ENCODE results near the gene GIMAP8.
"Not testable (repeated sequence)": the region's sequence is repeated elsewhere in the genome, so short reads cannot be mapped to it uniquely, and the experiment has no call there.

The GIMAP8 gene

DNA sequence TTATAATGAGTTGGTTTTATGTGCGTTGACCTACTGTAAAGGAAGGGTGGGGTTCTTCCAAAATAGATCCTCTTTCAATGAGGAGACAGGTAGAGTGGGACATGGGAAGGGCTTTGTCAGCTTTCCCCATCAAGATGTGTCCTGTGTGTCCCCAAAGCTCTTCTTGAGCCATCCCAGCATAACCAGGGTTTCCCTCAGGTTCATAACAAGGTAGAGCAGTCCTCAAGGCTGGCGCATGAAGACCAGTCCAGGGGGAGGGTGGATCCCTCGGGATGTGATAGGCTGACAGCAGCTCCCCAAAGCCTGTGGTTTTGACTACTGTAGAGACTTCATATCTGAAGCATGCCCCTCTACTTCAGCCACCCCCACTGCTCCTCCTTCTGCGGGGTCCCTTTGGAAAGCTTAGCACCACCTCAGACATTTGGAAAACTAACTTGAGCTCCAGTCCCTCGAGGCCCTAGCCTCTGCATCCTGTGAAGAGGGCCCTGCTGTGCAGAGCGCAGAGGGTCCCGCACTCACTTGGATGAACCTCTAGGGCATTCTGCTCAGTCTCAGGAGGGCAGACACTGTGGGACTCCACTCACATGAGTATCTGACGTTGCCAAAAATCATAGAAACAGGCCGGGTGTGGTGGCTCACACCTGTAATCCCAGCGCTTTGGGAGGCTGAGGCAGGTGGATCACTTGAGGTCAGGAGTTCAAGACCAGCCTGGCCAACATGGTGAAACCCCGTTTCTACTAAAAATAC, 1.1 kb upstream of the GIMAP8 start:
- no peaks in the 10 kb centered on the region for H3K9me3 ChIP-seq (ENCODE audit: low read depth, low read length)
- H3K27ac ChIP-seq, result no peak overlapping the region
- DNase-seq (ENCODE audit: low read depth, low spot score), result no peak
- no peak overlapping the region for H3K9ac ChIP-seq (ENCODE audit: insufficient read length)
- no peaks in the 10 kb centered on the region for H3K36me3 ChIP-seq (ENCODE audit: insufficient read depth, low read length)
- H3K4me3 ChIP-seq, result no peak overlapping the region
- no peak for TF ChIP-seq FOXP2 (optimal IDR thresholded peaks at IDR 0.05; ENCODE audit: control extremely low read depth, extremely low read length, insufficient read depth)
- TF ChIP-seq POLR2AphosphoS5 (IDR thresholded peaks at IDR 0.05; ENCODE audit: borderline replicate concordance, low read depth, low read length), result no peak
- TF ChIP-seq EZH2 (IDR thresholded peaks at IDR 0.05), result no peak

DNA sequence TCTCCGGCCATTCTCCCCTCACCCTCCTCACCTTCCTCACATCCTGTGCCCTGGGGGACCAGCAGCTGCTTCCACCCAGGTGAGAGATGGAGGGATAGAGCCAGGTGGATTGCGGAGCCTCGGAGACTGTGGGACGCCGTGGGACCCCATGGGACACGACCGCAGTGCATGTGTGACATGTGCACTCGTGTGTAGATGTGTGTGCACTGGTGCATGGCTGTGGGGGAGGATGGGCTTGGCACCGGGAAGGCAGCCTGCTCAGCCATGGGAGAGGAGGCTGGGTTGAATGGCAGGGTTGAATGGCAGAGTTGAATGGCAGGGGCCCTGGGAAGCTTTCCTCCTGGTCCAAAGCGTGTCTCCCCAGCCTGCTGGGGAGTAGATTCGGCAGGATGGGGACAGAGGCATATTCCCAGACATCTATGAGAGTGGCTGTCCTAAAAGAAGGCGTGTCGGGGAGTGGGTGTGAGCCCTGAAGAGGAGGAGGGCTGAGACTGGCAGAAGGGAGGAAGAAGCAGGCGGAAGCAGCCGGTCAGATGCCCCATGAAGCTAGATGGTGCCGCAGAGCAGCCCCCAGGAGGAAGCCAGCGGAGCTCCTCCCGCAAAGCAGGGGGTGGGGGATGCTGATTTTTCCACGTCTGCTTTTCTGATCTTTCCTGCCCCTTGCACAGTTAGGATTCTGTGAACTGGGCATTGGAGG, 815 bp downstream of the GIMAP8 start:
- no peak for DNase-seq (ENCODE audit: low read depth, low spot score)
- no peaks in the 10 kb centered on the region for H3K9me3 ChIP-seq (ENCODE audit: low read depth, low read length)
- H3K4me3 ChIP-seq, result no peak overlapping the region
- no peaks in the 10 kb centered on the region for H3K36me3 ChIP-seq (ENCODE audit: insufficient read depth, low read length)
- TF ChIP-seq POLR2AphosphoS5 (IDR thresholded peaks at IDR 0.05; ENCODE audit: borderline replicate concordance, low read depth, low read length), result no peak
- TF ChIP-seq EZH2 (IDR thresholded peaks at IDR 0.05), result no peak
- no peak for TF ChIP-seq FOXP2 (optimal IDR thresholded peaks at IDR 0.05; ENCODE audit: control extremely low read depth, extremely low read length, insufficient read depth)
- no peak overlapping the region for H3K27ac ChIP-seq
- H3K9ac ChIP-seq (ENCODE audit: insufficient read length), result no peak overlapping the region

DNA sequence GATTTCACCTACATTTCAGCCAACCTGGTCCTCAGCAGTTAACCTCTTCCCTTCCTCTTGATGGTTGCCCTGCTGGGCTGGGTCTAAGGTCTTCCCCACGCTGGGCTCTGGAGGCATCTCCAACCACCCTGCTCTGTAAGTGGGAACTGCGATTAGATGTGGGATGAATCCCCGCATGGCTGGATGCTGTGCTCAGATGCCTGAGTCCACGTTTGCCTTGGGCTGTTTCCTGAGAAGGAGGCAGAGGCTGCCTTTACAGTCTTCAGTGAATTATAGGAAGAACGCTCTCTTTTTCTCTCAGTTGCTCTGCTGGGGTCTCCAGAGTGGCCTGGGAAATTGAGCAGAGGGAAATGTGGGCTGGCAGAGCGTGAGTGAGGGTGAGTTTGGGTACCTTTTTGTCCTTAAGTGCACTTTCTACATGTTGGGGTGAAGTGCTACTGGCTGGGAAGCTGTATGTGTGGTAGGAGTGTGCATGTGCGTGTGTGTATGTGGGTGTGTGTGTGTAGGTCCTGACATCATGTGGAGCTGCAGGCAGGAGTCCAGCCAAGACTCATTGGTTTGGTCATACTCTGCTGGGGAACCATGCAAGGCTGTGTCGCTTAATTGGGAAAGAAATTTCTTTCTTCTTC, 1.5 kb downstream of the GIMAP8 start:
- H3K9ac ChIP-seq (ENCODE audit: insufficient read length), result no peak overlapping the region
- H3K36me3 ChIP-seq (ENCODE audit: insufficient read depth, low read length), result no peaks in the 10 kb centered on the region
- H3K27ac ChIP-seq, result no peak overlapping the region
- no peak overlapping the region for H3K4me3 ChIP-seq
- TF ChIP-seq POLR2AphosphoS5 (IDR thresholded peaks at IDR 0.05; ENCODE audit: borderline replicate concordance, low read depth, low read length) (no peak), EZH2 (IDR thresholded peaks at IDR 0.05) (no peak), FOXP2 (optimal IDR thresholded peaks at IDR 0.05; ENCODE audit: control extremely low read depth, extremely low read length, insufficient read depth) (no peak)
- DNase-seq (ENCODE audit: low read depth, low spot score), result no peak
- H3K9me3 ChIP-seq (ENCODE audit: low read depth, low read length), result no peaks in the 10 kb centered on the region

DNA sequence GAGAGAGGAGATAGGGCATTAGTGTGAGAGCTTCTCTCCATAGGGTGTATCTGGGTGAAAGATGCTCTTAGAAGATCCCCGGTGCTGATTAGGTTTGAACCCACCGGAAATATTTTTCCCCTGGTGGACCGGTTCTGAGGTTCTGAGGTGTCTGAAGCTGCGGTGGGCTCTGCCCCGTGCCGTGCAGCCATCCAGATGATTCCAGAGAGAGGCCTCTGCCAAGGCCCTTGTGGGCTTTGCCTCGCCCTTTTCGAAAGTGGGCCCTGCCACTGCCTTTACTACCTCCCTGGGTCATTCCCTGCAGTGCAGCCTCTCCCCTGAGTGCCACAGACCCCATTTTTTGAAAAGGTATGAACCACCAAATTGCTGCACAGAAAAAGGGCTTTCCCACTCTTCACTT, 2.8 kb downstream of the GIMAP8 start:
- DNase-seq (ENCODE audit: low read depth, low spot score), result no peak
- Histone ChIP-seq H3K27ac (no peak overlapping the region), H3K36me3 (ENCODE audit: insufficient read depth, low read length) (no peaks in the 10 kb centered on the region), H3K9ac (ENCODE audit: insufficient read length) (no peak overlapping the region), H3K4me3 (no peak overlapping the region), H3K9me3 (ENCODE audit: low read depth, low read length) (no peaks in the 10 kb centered on the region)
- no peak for TF ChIP-seq FOXP2 (optimal IDR thresholded peaks at IDR 0.05; ENCODE audit: control extremely low read depth, extremely low read length, insufficient read depth)
- no peak for TF ChIP-seq POLR2AphosphoS5 (IDR thresholded peaks at IDR 0.05; ENCODE audit: borderline replicate concordance, low read depth, low read length)
- no peak for TF ChIP-seq EZH2 (IDR thresholded peaks at IDR 0.05)

DNA sequence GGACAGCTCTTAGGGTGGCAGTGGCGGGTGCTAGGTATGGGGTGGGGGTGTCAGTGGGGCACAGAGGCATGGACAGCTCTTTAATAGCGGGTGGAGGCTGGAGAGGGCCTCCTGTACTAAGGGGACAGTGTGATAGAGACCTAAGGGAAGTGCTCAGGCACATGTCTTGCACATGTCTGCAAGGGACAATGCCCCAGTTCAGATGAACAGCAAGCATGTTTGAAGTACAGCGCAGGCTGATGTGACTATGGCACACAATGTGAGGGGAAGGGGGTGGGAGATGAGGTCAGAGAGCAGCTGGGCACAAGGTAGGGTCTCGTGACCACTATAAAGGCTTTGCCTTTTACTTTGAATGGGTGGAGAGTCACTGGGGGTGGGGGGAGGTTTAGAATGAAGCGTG, 3.5 kb downstream of the GIMAP8 start:
- TF ChIP-seq EZH2 (IDR thresholded peaks at IDR 0.05), result no peak
- TF ChIP-seq FOXP2 (optimal IDR thresholded peaks at IDR 0.05; ENCODE audit: control extremely low read depth, extremely low read length, insufficient read depth), result no peak
- no peak for TF ChIP-seq POLR2AphosphoS5 (IDR thresholded peaks at IDR 0.05; ENCODE audit: borderline replicate concordance, low read depth, low read length)
- no peak overlapping the region for H3K27ac ChIP-seq
- no peak overlapping the region for H3K9ac ChIP-seq (ENCODE audit: insufficient read length)
- no peaks in the 10 kb centered on the region for H3K36me3 ChIP-seq (ENCODE audit: insufficient read depth, low read length)
- H3K4me3 ChIP-seq, result no peak overlapping the region
- no peaks in the 10 kb centered on the region for H3K9me3 ChIP-seq (ENCODE audit: low read depth, low read length)
- DNase-seq (ENCODE audit: low read depth, low spot score), result no peak

DNA sequence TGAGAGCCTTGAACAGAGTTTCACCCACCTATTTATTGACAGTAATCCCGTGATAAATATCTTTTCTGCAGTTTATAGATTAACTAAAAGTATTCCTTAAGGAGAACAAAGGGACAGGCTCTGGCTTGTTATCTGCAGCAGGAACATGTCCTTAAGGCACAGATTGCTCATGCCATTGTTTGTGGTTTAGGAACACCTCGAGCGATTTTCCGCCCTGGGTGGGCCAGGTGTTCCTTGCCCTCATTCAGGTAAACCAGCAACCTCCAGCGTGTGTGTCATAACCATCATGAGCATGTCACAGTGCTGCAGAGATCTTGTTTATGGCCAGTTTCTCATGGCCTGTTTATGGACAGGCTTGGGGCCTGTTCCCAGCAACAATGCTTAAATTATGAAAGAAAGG, 6.6 kb downstream of the GIMAP8 start:
- H3K4me3 ChIP-seq; H3K9me3 ChIP-seq (ENCODE audit: low read depth, low read length); H3K36me3 ChIP-seq (ENCODE audit: insufficient read depth, low read length); DNase-seq (ENCODE audit: low read depth, low spot score); H3K27ac ChIP-seq; H3K9ac ChIP-seq (ENCODE audit: insufficient read length): not testable (repeated sequence)

DNA sequence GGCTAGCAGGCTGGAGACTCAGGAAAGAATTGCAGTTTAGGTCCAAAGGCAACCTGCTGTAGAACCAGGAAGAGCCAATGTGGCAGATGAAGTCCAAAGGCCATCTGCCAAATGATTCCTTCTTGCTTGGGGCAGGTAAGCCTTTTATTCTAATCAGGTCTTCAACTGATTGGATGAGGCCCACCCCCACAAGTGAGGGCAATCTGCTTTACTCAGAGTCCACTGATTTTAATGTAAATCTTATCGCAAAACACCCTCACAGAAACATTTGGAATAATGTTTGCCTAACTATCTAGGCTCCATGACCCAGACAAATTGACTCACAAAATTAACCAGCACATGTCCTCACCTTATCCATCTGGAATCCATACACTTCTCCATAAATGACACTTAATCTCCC, 7.8 kb downstream of the GIMAP8 start:
- no peak overlapping the region for H3K9ac ChIP-seq (ENCODE audit: insufficient read length)
- no peak overlapping the region for H3K4me3 ChIP-seq
- H3K36me3 ChIP-seq (ENCODE audit: insufficient read depth, low read length), result no peaks in the 10 kb centered on the region
- H3K9me3 ChIP-seq (ENCODE audit: low read depth, low read length), result no peaks in the 10 kb centered on the region
- no peak for DNase-seq (ENCODE audit: low read depth, low spot score)
- H3K27ac ChIP-seq, result no peak overlapping the region
- TF ChIP-seq FOXP2 (optimal IDR thresholded peaks at IDR 0.05; ENCODE audit: control extremely low read depth, extremely low read length, insufficient read depth) (no peak), POLR2AphosphoS5 (IDR thresholded peaks at IDR 0.05; ENCODE audit: borderline replicate concordance, low read depth, low read length) (no peak), EZH2 (IDR thresholded peaks at IDR 0.05) (no peak)

DNA sequence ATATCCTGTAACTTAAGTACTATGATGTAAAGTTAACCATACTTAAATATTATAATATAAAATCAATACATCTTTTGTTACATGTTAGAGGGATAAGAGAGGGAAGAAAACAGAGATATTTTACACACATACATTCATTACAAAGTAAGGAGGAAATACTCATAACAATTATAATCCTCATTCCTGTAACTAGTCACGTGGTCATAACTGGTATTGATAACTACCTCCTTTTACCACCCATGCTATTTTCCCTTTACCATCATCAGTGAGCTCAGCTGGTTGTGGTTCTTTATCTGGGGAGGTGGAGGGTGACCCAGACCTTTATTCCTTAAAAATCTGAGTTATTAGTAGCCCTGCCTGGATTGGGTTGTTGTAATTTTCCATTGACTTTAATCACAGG, 8.3 kb downstream of the GIMAP8 start:
- Histone ChIP-seq H3K4me3 (no peak overlapping the region), H3K9ac (ENCODE audit: insufficient read length) (no peak overlapping the region), H3K9me3 (ENCODE audit: low read depth, low read length) (no peaks in the 10 kb centered on the region), H3K36me3 (ENCODE audit: insufficient read depth, low read length) (no peaks in the 10 kb centered on the region), H3K27ac (no peak overlapping the region)
- no peak for DNase-seq (ENCODE audit: low read depth, low spot score)
- no peak for TF ChIP-seq EZH2 (IDR thresholded peaks at IDR 0.05)
- TF ChIP-seq POLR2AphosphoS5 (IDR thresholded peaks at IDR 0.05; ENCODE audit: borderline replicate concordance, low read depth, low read length), result no peak
